HEK293 (cell line): Measurements from ENCODE around the gene CDC42EP3.

Experiments
- CTCF ChIA-PET: fragments of 350-600 bp; formaldehyde crosslinking; extraction: SDS; loops from one replicate; lab custom pipeline; 2021; ENCODE audit warnings: antibody characterized with exemption; lab: Yijun Ruan, JAX
- POLR2A ChIA-PET: fragments of 300-600 bp; formaldehyde crosslinking; extraction: SDS; loops from one replicate; lab custom pipeline; 2020; ENCODE audit warnings: antibody characterized with exemption, inconsistent platforms; lab: Yijun Ruan, JAX
- H3K27ac ChIP-seq: fragments of 200-500 bp; sonication (Bioruptor generic); 2 replicates; pipeline ENCODE4 v1.5.1; 2014; ENCODE audit warnings: low read depth, low read length, control low read depth, inconsistent platforms; ENCODE audit errors: extremely low read depth
- H3K36me3 ChIP-seq, 2 experiments: fragments of 200-500 bp in 1 of 2; sonication (Bioruptor generic) in 1 of 2; 1 replicate in 1 of 2; 2 replicates in 1 of 2; pipeline ENCODE4 v1.5.1; 2014 to 2017; ENCODE audit warnings: inconsistent platforms in 2 of 2, low read length in 2 of 2; ENCODE audit not compliant: control insufficient read depth in 2 of 2, insufficient read depth in 1 of 2
- H3K4me1 ChIP-seq: fragments of 200-500 bp; sonication (Bioruptor generic); 2 replicates; pipeline ENCODE4 v1.5.1; 2014; ENCODE audit warnings: mild to moderate bottlenecking, low read length, inconsistent platforms; ENCODE audit not compliant: control insufficient read depth, insufficient read depth
- H3K4me3 ChIP-seq: 2 replicates; pipeline ENCODE4 v1.5.1; 2011; ENCODE audit warnings: low read depth, mild to moderate bottlenecking, control low read depth, low read length, moderate library complexity
- H3K9me3 ChIP-seq: fragments of 200-500 bp; sonication (Bioruptor generic); 2 replicates; pipeline ENCODE4 v1.5.1; 2014; ENCODE audit warnings: low read depth, low read length, inconsistent platforms; ENCODE audit not compliant: control insufficient read depth, insufficient read depth
- ATF2 ChIP-seq: fragments of 450-650 bp; formaldehyde crosslinking; IDR thresholded peaks from 2 replicates; pipeline ENCODE4 v1.5.1; 2016; ENCODE audit warnings: missing biosample characterization, missing genetic modification characterization, low read depth
- GLI4 ChIP-seq: fragments of 450-650 bp; formaldehyde crosslinking; IDR thresholded peaks from 2 replicates; pipeline ENCODE4 v1.5.1; 2016; ENCODE audit warnings: missing biosample characterization, missing genetic modification characterization
- GLIS1 ChIP-seq: fragments of 450-650 bp; formaldehyde crosslinking; IDR thresholded peaks from 2 replicates; pipeline ENCODE4 v1.5.1; 2016; ENCODE audit warnings: missing biosample characterization, missing genetic modification characterization
- SETDB1 ChIP-seq: IDR thresholded peaks from one replicate; pipeline ENCODE4 v1.6.1; 2017; ENCODE audit warnings: mild to moderate bottlenecking, low read length, moderate library complexity, mixed read lengths; ENCODE audit not compliant: insufficient read length
- SP3 ChIP-seq: fragments of 450-650 bp; formaldehyde crosslinking; IDR thresholded peaks from 2 replicates; pipeline ENCODE4 v1.5.1; 2016; ENCODE audit warnings: missing biosample characterization, missing genetic modification characterization
- ZBTB48 ChIP-seq: fragments of 450-650 bp; formaldehyde crosslinking; IDR thresholded peaks from 2 replicates; pipeline ENCODE4 v1.5.1; 2016; ENCODE audit warnings: missing biosample characterization, missing genetic modification characterization
- ZEB2 ChIP-seq: fragments of 450-650 bp; formaldehyde crosslinking; IDR thresholded peaks from 2 replicates; pipeline ENCODE4 v1.5.1; 2016; ENCODE audit warnings: missing biosample characterization, missing genetic modification characterization
- ZNF121 ChIP-seq: fragments of 450-650 bp; formaldehyde crosslinking; IDR thresholded peaks from 2 replicates; pipeline ENCODE4 v1.5.1; 2016; ENCODE audit warnings: missing biosample characterization, missing genetic modification characterization
- ZNF133 ChIP-seq: fragments of 450-650 bp; formaldehyde crosslinking; IDR thresholded peaks from 2 replicates; pipeline ENCODE4 v1.5.1; 2016; ENCODE audit warnings: missing biosample characterization, missing genetic modification characterization
- ZNF138 ChIP-seq: fragments of 450-650 bp; formaldehyde crosslinking; IDR thresholded peaks from 2 replicates; pipeline ENCODE4 v1.5.1; 2016; ENCODE audit warnings: missing biosample characterization, missing genetic modification characterization, borderline replicate concordance
- ZNF157 ChIP-seq: fragments of 450-650 bp; formaldehyde crosslinking; IDR thresholded peaks from 2 replicates; pipeline ENCODE4 v1.5.1; 2016; ENCODE audit warnings: missing biosample characterization, missing genetic modification characterization
- ZNF248 ChIP-seq: fragments of 450-650 bp; formaldehyde crosslinking; IDR thresholded peaks from 2 replicates; pipeline ENCODE4 v1.5.1; 2017; ENCODE audit warnings: missing biosample characterization, missing genetic modification characterization
- ZNF350 ChIP-seq: fragments of 450-650 bp; formaldehyde crosslinking; IDR thresholded peaks from 2 replicates; pipeline ENCODE4 v1.5.0; 2017; ENCODE audit warnings: missing biosample characterization, mild to moderate bottlenecking, missing genetic modification characterization
- ZNF366 ChIP-seq: fragments of 450-650 bp; formaldehyde crosslinking; conservative IDR thresholded peaks from 2 replicates; pipeline ENCODE4 v1.5.1; 2016; ENCODE audit warnings: missing biosample characterization, missing genetic modification characterization
- ZNF416 ChIP-seq: fragments of 450-650 bp; formaldehyde crosslinking; IDR thresholded peaks from 2 replicates; pipeline ENCODE4 v1.5.1; 2016; ENCODE audit warnings: missing biosample characterization, missing genetic modification characterization
- ZNF610 ChIP-seq: fragments of 450-650 bp; formaldehyde crosslinking; IDR thresholded peaks from 2 replicates; pipeline ENCODE4 v1.5.1; 2016; ENCODE audit warnings: missing biosample characterization, missing genetic modification characterization, borderline replicate concordance
- TF ChIP-seq, protein P1 (sequence below): fragments of 450-650 bp; formaldehyde crosslinking; conservative IDR thresholded peaks from 2 replicates; pipeline ENCODE4 v1.5.1; 2016; ENCODE audit warnings: low read depth, missing biosample characterization, missing genetic modification characterization
- TF ChIP-seq, protein P2 (sequence below): fragments of 450-650 bp; formaldehyde crosslinking; IDR thresholded peaks from 2 replicates; pipeline ENCODE4 v1.5.1; 2017; ENCODE audit warnings: missing biosample characterization, missing genetic modification characterization
- TF ChIP-seq, protein P3 (sequence below): fragments of 450-650 bp; IDR thresholded peaks from 2 replicates; pipeline ENCODE4 v1.5.1; 2018; ENCODE audit warnings: missing biosample characterization, mild to moderate bottlenecking, missing genetic modification characterization

Gene CDC42EP3

GRCh38 chr2:37600735-37601134 is 70.7 kb downstream of the CDC42EP3 start:
- Histone ChIP-seq H3K36me3 (no peaks in the 10 kb centered on the region), H3K4me3 (no peak overlapping the region), H3K27ac (no peak overlapping the region), H3K9me3 (no peaks in the 10 kb centered on the region), H3K4me1 (peaks cover 3% of the 10 kb centered on the region; the same call in 1 of the 2 replicates)
- no peak for TF ChIP-seq ZNF416 (tag by site-specific recombination)
- POLR2A ChIA-PET = no interaction called here
- CTCF ChIA-PET = no interaction called here

GRCh38 chr2:37599688-37600525 is 71.5 kb downstream of the CDC42EP3 start:
- Histone ChIP-seq H3K36me3 (no peaks in the 10 kb centered on the region), H3K27ac (no peak overlapping the region), H3K4me3 (no peak overlapping the region), H3K4me1 (peaks cover 3% of the 10 kb centered on the region; the same call in 1 of the 2 replicates), H3K9me3 (no peaks in the 10 kb centered on the region)
- no peak for TF ChIP-seq ZNF121 (tag by site-specific recombination)
- TF ChIP-seq ZNF350 = no peak
- ChIA-PET POLR2A (no interaction called here), CTCF (no interaction called here)

DNA sequence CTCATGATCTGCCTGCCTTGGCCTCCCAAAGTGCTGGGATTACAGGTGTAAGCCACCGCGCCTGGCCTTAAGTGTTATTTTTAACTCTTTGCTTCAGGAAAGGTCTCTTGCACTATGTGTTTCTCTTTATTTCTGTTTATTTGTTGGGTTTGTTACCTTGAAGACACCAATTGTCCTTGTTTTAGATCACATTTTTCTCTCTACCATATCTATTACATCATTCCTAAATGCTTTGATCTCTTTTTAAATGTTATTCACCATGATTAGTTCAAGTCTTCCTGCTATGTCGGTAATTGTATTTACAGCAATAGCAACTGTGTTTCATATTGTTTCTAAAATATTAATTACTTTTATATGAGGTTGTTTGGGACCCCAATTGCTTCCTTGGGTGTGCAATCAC is 77.7 kb downstream of the CDC42EP3 start:
- POLR2A ChIA-PET = no interaction called here
- CTCF ChIA-PET = interaction anchor here (0.7 kb wide), 1 partner anchor 180 kb away, joined by 3 read pairs; no protein-coding TSS in a partner anchor

DNA sequence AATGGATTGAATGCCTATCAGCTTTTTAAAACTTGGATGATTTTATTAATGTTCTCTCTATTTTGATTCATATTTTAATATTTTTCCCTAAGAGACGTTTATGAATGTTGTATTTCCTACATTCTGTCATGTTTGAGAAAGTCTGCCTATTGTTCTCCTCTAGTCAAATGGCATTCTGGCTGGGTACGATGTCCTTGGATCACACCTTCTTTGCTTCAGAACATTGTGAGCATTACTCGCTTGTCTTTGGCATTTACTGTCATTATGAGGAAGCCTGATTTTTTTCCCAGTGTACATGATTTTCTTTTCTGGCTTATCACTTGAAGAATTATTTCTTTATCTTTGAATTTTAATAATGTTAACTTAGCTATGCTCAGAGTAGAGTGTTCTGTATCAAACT is 78.4 kb downstream of the CDC42EP3 start:
- Histone ChIP-seq H3K4me3 (no peak overlapping the region), H3K9me3 (no peaks in the 10 kb centered on the region), H3K27ac (no peak overlapping the region), H3K36me3 (no peaks in the 10 kb centered on the region), H3K4me1 (no peaks in the 10 kb centered on the region)
- ChIA-PET CTCF (interaction anchor here (0.7 to 1.1 kb wide), 2 partner anchors 179 to 240 kb away, joined by 3 read pairs; no protein-coding TSS in a partner anchor), POLR2A (no interaction called here)
- no peak for TF ChIP-seq SETDB1
- TF ChIP-seq ZNF248 (tag by site-specific recombination) = no peak
- TF ChIP-seq ZNF366 (tag by site-specific recombination) = no peak
- no peak for TF ChIP-seq ZNF416 (tag by site-specific recombination)
- no peak for TF ChIP-seq ZNF138
- TF ChIP-seq, protein P1, sequence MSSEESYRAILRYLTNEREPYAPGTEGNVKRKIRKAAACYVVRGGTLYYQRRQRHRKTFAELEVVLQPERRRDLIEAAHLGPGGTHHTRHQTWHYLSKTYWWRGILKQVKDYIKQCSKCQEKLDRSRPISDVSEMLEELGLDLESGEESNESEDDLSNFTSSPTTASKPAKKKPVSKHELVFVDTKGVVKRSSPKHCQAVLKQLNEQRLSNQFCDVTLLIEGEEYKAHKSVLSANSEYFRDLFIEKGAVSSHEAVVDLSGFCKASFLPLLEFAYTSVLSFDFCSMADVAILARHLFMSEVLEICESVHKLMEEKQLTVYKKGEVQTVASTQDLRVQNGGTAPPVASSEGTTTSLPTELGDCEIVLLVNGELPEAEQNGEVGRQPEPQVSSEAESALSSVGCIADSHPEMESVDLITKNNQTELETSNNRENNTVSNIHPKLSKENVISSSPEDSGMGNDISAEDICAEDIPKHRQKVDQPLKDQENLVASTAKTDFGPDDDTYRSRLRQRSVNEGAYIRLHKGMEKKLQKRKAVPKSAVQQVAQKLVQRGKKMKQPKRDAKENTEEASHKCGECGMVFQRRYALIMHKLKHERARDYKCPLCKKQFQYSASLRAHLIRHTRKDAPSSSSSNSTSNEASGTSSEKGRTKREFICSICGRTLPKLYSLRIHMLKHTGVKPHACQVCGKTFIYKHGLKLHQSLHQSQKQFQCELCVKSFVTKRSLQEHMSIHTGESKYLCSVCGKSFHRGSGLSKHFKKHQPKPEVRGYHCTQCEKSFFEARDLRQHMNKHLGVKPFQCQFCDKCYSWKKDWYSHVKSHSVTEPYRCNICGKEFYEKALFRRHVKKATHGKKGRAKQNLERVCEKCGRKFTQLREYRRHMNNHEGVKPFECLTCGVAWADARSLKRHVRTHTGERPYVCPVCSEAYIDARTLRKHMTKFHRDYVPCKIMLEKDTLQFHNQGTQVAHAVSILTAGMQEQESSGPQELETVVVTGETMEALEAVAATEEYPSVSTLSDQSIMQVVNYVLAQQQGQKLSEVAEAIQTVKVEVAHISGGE (tag by site-specific recombination) = no peak
- TF ChIP-seq, protein P2, sequence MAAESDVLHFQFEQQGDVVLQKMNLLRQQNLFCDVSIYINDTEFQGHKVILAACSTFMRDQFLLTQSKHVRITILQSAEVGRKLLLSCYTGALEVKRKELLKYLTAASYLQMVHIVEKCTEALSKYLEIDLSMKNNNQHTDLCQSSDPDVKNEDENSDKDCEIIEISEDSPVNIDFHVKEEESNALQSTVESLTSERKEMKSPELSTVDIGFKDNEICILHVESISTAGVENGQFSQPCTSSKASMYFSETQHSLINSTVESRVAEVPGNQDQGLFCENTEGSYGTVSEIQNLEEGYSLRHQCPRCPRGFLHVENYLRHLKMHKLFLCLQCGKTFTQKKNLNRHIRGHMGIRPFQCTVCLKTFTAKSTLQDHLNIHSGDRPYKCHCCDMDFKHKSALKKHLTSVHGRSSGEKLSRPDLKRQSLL (tag by site-specific recombination) = no peak
- no peak for TF ChIP-seq GLIS1 (tag by site-specific recombination)
- TF ChIP-seq GLI4 (tag by site-specific recombination) = no peak
- no peak for TF ChIP-seq ZBTB48 (tag by site-specific recombination)
- no peak for TF ChIP-seq ZEB2

More for the DNA sequence above, 77.7 kb downstream of the CDC42EP3 start:
- Histone ChIP-seq H3K4me3 (no peak overlapping the region), H3K9me3 (no peaks in the 10 kb centered on the region), H3K36me3 (no peaks in the 10 kb centered on the region), H3K4me1 (no peaks in the 10 kb centered on the region), H3K27ac (no peak overlapping the region)
- peak; percentile 82 for TF ChIP-seq ZNF133 (tag by site-specific recombination)
- TF ChIP-seq ZNF157 (tag by site-specific recombination) = no peak
- peak; percentile 26; the same call in 1 of the 2 replicates for TF ChIP-seq ATF2 (tag by site-specific recombination)
- no peak for TF ChIP-seq ZNF610 (tag by site-specific recombination)
- no peak for TF ChIP-seq SP3 (tag by site-specific recombination)
- TF ChIP-seq, protein P3, sequence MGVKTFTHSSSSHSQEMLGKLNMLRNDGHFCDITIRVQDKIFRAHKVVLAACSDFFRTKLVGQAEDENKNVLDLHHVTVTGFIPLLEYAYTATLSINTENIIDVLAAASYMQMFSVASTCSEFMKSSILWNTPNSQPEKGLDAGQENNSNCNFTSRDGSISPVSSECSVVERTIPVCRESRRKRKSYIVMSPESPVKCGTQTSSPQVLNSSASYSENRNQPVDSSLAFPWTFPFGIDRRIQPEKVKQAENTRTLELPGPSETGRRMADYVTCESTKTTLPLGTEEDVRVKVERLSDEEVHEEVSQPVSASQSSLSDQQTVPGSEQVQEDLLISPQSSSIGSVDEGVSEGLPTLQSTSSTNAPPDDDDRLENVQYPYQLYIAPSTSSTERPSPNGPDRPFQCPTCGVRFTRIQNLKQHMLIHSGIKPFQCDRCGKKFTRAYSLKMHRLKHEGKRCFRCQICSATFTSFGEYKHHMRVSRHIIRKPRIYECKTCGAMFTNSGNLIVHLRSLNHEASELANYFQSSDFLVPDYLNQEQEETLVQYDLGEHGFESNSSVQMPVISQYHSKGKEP (tag by site-specific recombination) = no peak
